ENCODE results near the gene PTGFRN.
"Not testable (repeated sequence)": the region's sequence is repeated elsewhere in the genome, so short reads cannot be mapped to it uniquely, and the experiment has no call there.

The PTGFRN gene

GRCh38 chr1:116972674-116973030, 62.9 kb downstream of the PTGFRN start:
- DNase-seq (ENCODE audit: low spot score): no peak

GRCh38 chr1:116980309-116980708, 70.6 kb downstream of the PTGFRN start:
- DNase-seq (ENCODE audit: low spot score): not testable (repeated sequence)

- DNase-seq (ENCODE audit: low spot score): no peak
Measured at GRCh38 chr1:116981521-116982037, 71.9 kb downstream of the PTGFRN start.

- DNase-seq (ENCODE audit: low spot score): no peak
Measured at GRCh38 chr1:116982319-116983004, 72.7 kb downstream of the PTGFRN start.

GRCh38 chr1:116983112-116983511, 73.4 kb downstream of the PTGFRN start:
- no peak for DNase-seq (ENCODE audit: low spot score)

GRCh38 chr1:116983678-116984077, 74.0 kb downstream of the PTGFRN start:
- DNase-seq (ENCODE audit: low spot score): no peak

GRCh38 chr1:116984406-116985160, 74.9 kb downstream of the PTGFRN start:
- no peak for DNase-seq (ENCODE audit: low spot score)

- DNase-seq (ENCODE audit: low spot score): no peak
Measured at GRCh38 chr1:116986421-116987255, 76.9 kb downstream of the PTGFRN start.

- no peak for DNase-seq (ENCODE audit: low spot score)
Measured at GRCh38 chr1:116987256-116987555, 77.5 kb downstream of the PTGFRN start.

GRCh38 chr1:116988248-116988647, 78.5 kb downstream of the PTGFRN start:
- no peak for DNase-seq (ENCODE audit: low spot score)

GRCh38 chr1:116988908-116989307, 79.2 kb downstream of the PTGFRN start:
- DNase-seq (ENCODE audit: low spot score): no peak

GRCh38 chr1:116989835-116990234, 80.1 kb downstream of the PTGFRN start:
- DNase-seq (ENCODE audit: low spot score): no peak

GRCh38 chr1:116990612-116991151, 81.0 kb downstream of the PTGFRN start:
- no peak for DNase-seq (ENCODE audit: low spot score)

GRCh38 chr1:116991171-116991845, 81.6 kb downstream of the PTGFRN start:
- no peak for DNase-seq (ENCODE audit: low spot score)

- DNase-seq (ENCODE audit: low spot score): no peak
Measured at GRCh38 chr1:116991918-116992317, 82.2 kb downstream of the PTGFRN start.

- no peak for DNase-seq (ENCODE audit: low spot score)
Measured at GRCh38 chr1:116993286-116993685, 83.6 kb downstream of the PTGFRN start.

- no peak for DNase-seq (ENCODE audit: low spot score)
Measured at GRCh38 chr1:116994411-116994810, 84.7 kb downstream of the PTGFRN start.

GRCh38 chr1:116997066-116997465, 87.3 kb downstream of the PTGFRN start:
- no peak for DNase-seq (ENCODE audit: low spot score)

GRCh38 chr1:116997636-116998035, 87.9 kb downstream of the PTGFRN start:
- DNase-seq (ENCODE audit: low spot score): no peak

GRCh38 chr1:116999596-116999995, 89.9 kb downstream of the PTGFRN start:
- no peak for DNase-seq (ENCODE audit: low spot score)

GRCh38 chr1:117000142-117000541, 90.4 kb downstream of the PTGFRN start:
- DNase-seq (ENCODE audit: low spot score): no peak
